HG02798 (cell line): ENCODE results near the gene OGN.

ENCODE experiments used
- ATAC-seq: cut with Tn5 transposase; IDR thresholded peaks from one replicate; pipeline ENCODE4 v1.9.1; 2021; ENCODE audit warnings: mild to moderate bottlenecking; ENCODE audit not compliant: unreplicated experiment, poor library complexity

The OGN gene

GRCh38 chr9:92406477-92406876, 2.1 kb upstream of the OGN start:
- peak; percentile 70 for ATAC-seq

- ATAC-seq = no peak
Observed at GRCh38 chr9:92405818-92406217, 1.4 kb upstream of the OGN start.

- ATAC-seq = no peak
Observed at GRCh38 chr9:92402826-92403745, 1.3 kb downstream of the OGN start.

- no peak for ATAC-seq
Observed at GRCh38 chr9:92402360-92402759, 2.0 kb downstream of the OGN start.

GRCh38 chr9:92397853-92398252, 6.5 kb downstream of the OGN start:
- no peak for ATAC-seq

- ATAC-seq = no peak
Observed at GRCh38 chr9:92395617-92396016, 8.8 kb downstream of the OGN start.

- ATAC-seq = no peak
Observed at GRCh38 chr9:92393686-92394085, 10.7 kb downstream of the OGN start.

- no peak for ATAC-seq
Observed at GRCh38 chr9:92392690-92393089, 11.7 kb downstream of the OGN start.

GRCh38 chr9:92385953-92386352, 18.4 kb downstream of the OGN start:
- ATAC-seq = no peak

GRCh38 chr9:92385477-92385876, 18.9 kb downstream of the OGN start:
- no peak for ATAC-seq

- no peak for ATAC-seq
Observed at GRCh38 chr9:92385001-92385400, 19.4 kb downstream of the OGN start.

- no peak for ATAC-seq
Observed at GRCh38 chr9:92384375-92384774, 20.0 kb downstream of the OGN start.

GRCh38 chr9:92381775-92382174, 22.6 kb downstream of the OGN start:
- no peak for ATAC-seq

GRCh38 chr9:92380603-92381002, 23.8 kb downstream of the OGN start:
- no peak for ATAC-seq

- ATAC-seq = no peak
Observed at GRCh38 chr9:92378865-92379560, 25.4 kb downstream of the OGN start.

- no peak for ATAC-seq
Observed at GRCh38 chr9:92377876-92378275, 26.5 kb downstream of the OGN start.

- ATAC-seq = no peak
Observed at GRCh38 chr9:92373167-92373566, 31.2 kb downstream of the OGN start.

- ATAC-seq = no peak
Observed at GRCh38 chr9:92369075-92369474, 35.3 kb downstream of the OGN start.

GRCh38 chr9:92360083-92360482, 44.3 kb downstream of the OGN start:
- no peak for ATAC-seq

- no peak for ATAC-seq
Observed at GRCh38 chr9:92359394-92359995, 44.9 kb downstream of the OGN start.

- ATAC-seq = no peak
Observed at GRCh38 chr9:92353051-92353450, 51.3 kb downstream of the OGN start.
